Measurements from ENCODE around the gene MAN2B1.

The MAN2B1 gene

GRCh38 chr19:12668346-12668745 lies 1.8 kb upstream of the MAN2B1 start:
- TF ChIP-seq CTCF (conservative IDR thresholded peaks at IDR 0.05; ENCODE audit: low read depth, low read length) = no peak
- peak overlapping the region; percentile 81 for H3K4me3 ChIP-seq (ENCODE audit: low read depth, low read length)
- no peak for DNase-seq (ENCODE audit: low read depth)

- TF ChIP-seq CTCF (conservative IDR thresholded peaks at IDR 0.05; ENCODE audit: low read depth, low read length) = no peak
- no peak for DNase-seq (ENCODE audit: low read depth)
- no peak overlapping the region for H3K4me3 ChIP-seq (ENCODE audit: low read depth, low read length)
Measured at GRCh38 chr19:12667731-12668302, 1.3 kb upstream of the MAN2B1 start.

- H3K4me3 ChIP-seq (ENCODE audit: low read depth, low read length) = peak overlapping the region; percentile 84
- DNase-seq (ENCODE audit: low read depth) = no peak
- TF ChIP-seq CTCF (conservative IDR thresholded peaks at IDR 0.05; ENCODE audit: low read depth, low read length) = no peak
Measured at GRCh38 chr19:12665671-12666264, 774 bp downstream of the MAN2B1 start.

GRCh38 chr19:12665281-12665573 lies 1.3 kb downstream of the MAN2B1 start:
- DNase-seq (ENCODE audit: low read depth) = no peak
- no peak overlapping the region for H3K4me3 ChIP-seq (ENCODE audit: low read depth, low read length)
- TF ChIP-seq CTCF (conservative IDR thresholded peaks at IDR 0.05; ENCODE audit: low read depth, low read length) = no peak

- no peak overlapping the region for H3K4me3 ChIP-seq (ENCODE audit: low read depth, low read length)
- no peak for TF ChIP-seq CTCF (conservative IDR thresholded peaks at IDR 0.05; ENCODE audit: low read depth, low read length)
Measured at GRCh38 chr19:12664406-12665280, 1.9 kb downstream of the MAN2B1 start.

GRCh38 chr19:12660980-12661379 lies 5.6 kb downstream of the MAN2B1 start:
- H3K4me3 ChIP-seq (ENCODE audit: low read depth, low read length) = no peak overlapping the region
- no peak for TF ChIP-seq CTCF (conservative IDR thresholded peaks at IDR 0.05; ENCODE audit: low read depth, low read length)
- no peak for DNase-seq (ENCODE audit: low read depth)

More at GRCh38 chr19:12664406-12665280, 1.9 kb downstream of the MAN2B1 start:
- no peak for DNase-seq (ENCODE audit: low read depth)
